ENCODE measurements around the gene TENM4. TPM values are rescaled to one million over a fixed set of nuclear protein-coding genes. Genes with fewer than 3 reads are reported as not detected.

Gene TENM4
- polyA plus RNA-seq, 3 donors: 0.31 to 1.7 TPM; not detected in 1

GRCh38 chr11:79237703-79238102, 203.1 kb downstream of the TENM4 start:
- no peaks in the 10 kb centered on the region for H3K79me2 ChIP-seq (ENCODE audit: insufficient read depth, low read length)
- 20% methylated on average over 2 of the region's 6 CpGs for WGBS (ENCODE audit: insufficient coverage)
- no peak overlapping the region for H3K9ac ChIP-seq (ENCODE audit: insufficient read depth, low read length, poor library complexity, severe bottlenecking)
- no peaks in the 10 kb centered on the region for H3K4me1 Mint-ChIP-seq
- intact Hi-C loops (cut with micrococcal nuclease): no loop called here
- no peaks in the 10 kb centered on the region for H4K20me1 ChIP-seq (ENCODE audit: insufficient read depth, low read length)
- no peak overlapping the region for H3K4me3 Mint-ChIP-seq
- H3K36me3 ChIP-seq (replicated peaks in 1 of 2; ENCODE audit: control insufficient read depth in 1 of 2, insufficient read depth in 2 of 2, low read length in 2 of 2): no peaks in the 10 kb centered on the region
- H3K4me1 ChIP-seq (ENCODE audit: control insufficient read depth in 1 of 2, insufficient read depth in 2 of 2, low read length in 2 of 2): no peaks in the 10 kb centered on the region
- peaks cover 0 to 8% (median 7%) of the 10 kb centered on the region in 3 donors for H3K27me3 Mint-ChIP-seq (ENCODE audit: low read depth in 3 of 3)
- no peaks in the 10 kb centered on the region for H3K9me3 ChIP-seq (replicated peaks in 1 of 2; ENCODE audit: control insufficient read depth in 1 of 2, insufficient read depth in 1 of 2, low read length in 2 of 2)
- DNase-seq: no peak
- peaks cover 0 to 2% (median 0%) of the 10 kb centered on the region in 7 donors for H3K9me3 Mint-ChIP-seq
- H3K27ac Mint-ChIP-seq: no peak overlapping the region
- no peak overlapping the region for H3K4me3 ChIP-seq (replicated peaks in 1 of 3; ENCODE audit: low read depth in 2 of 3, low read length in 3 of 3)
- H3K36me3 Mint-ChIP-seq: no peaks in the 10 kb centered on the region
- TF ChIP-seq CTCF (IDR thresholded peaks at IDR 0.05): no peak
- H3K27ac ChIP-seq (ENCODE audit: low read depth in 1 of 2, low read length in 2 of 2): no peak overlapping the region
- no peak overlapping the region for H2AFZ ChIP-seq (ENCODE audit: insufficient read depth, low read depth, low read length, poor library complexity, severe bottlenecking)
- H3K27me3 ChIP-seq (ENCODE audit: control insufficient read depth in 2 of 2, insufficient read depth in 2 of 2, low read length in 2 of 2): no peaks in the 10 kb centered on the region
- no peak overlapping the region for H3K4me2 ChIP-seq (replicated peaks; ENCODE audit: extremely low read depth, low read length, poor library complexity, severe bottlenecking)

- Histone ChIP-seq H4K20me1 (ENCODE audit: insufficient read depth, low read length) (no peaks in the 10 kb centered on the region), H3K4me1 (ENCODE audit: control insufficient read depth in 1 of 2, insufficient read depth in 2 of 2, low read length in 2 of 2) (no peaks in the 10 kb centered on the region), H3K4me3 (replicated peaks in 1 of 3; ENCODE audit: low read depth in 2 of 3, low read length in 3 of 3) (no peak overlapping the region), H3K9me3 (replicated peaks in 1 of 2; ENCODE audit: control insufficient read depth in 1 of 2, insufficient read depth in 1 of 2, low read length in 2 of 2) (no peaks in the 10 kb centered on the region), H3K27me3 (ENCODE audit: control insufficient read depth in 2 of 2, insufficient read depth in 2 of 2, low read length in 2 of 2) (no peaks in the 10 kb centered on the region), H3K27ac (ENCODE audit: low read depth in 1 of 2, low read length in 2 of 2) (no peak overlapping the region), H3K4me2 (replicated peaks; ENCODE audit: extremely low read depth, low read length, poor library complexity, severe bottlenecking) (no peak overlapping the region), H2AFZ (ENCODE audit: insufficient read depth, low read depth, low read length, poor library complexity, severe bottlenecking) (no peak overlapping the region), H3K9ac (ENCODE audit: insufficient read depth, low read length, poor library complexity, severe bottlenecking) (no peak overlapping the region), H3K36me3 (replicated peaks in 1 of 2; ENCODE audit: control insufficient read depth in 1 of 2, insufficient read depth in 2 of 2, low read length in 2 of 2) (no peaks in the 10 kb centered on the region), H3K79me2 (ENCODE audit: insufficient read depth, low read length) (no peaks in the 10 kb centered on the region)
- no peak for TF ChIP-seq CTCF (IDR thresholded peaks at IDR 0.05)
- no peaks in the 10 kb centered on the region for H3K36me3 Mint-ChIP-seq
- no peaks in the 10 kb centered on the region for H3K4me1 Mint-ChIP-seq
- DNase-seq: no peak
- H3K4me3 Mint-ChIP-seq: no peak overlapping the region
- peaks cover 0 to 8% (median 7%) of the 10 kb centered on the region in 3 donors for H3K27me3 Mint-ChIP-seq (ENCODE audit: low read depth in 3 of 3)
- intact Hi-C loops (cut with micrococcal nuclease): no loop called here
- WGBS (ENCODE audit: insufficient coverage): no CpG with 5 or more reads among the region's 5 CpGs
- peaks cover 0 to 2% (median 0%) of the 10 kb centered on the region in 7 donors for H3K9me3 Mint-ChIP-seq
- H3K27ac Mint-ChIP-seq: no peak overlapping the region
Observed at GRCh38 chr11:79237091-79237490, 203.7 kb downstream of the TENM4 start.

Measured in CD14-positive monocyte (primary cell).